NCI-H146 (cell line): Measurements from ENCODE around the gene SLC25A19.

Source experiments
- DNase-seq: peaks from one replicate; lab custom pipeline; 2025; lab: John Stamatoyannopoulos, UW

The SLC25A19 gene

GRCh38 chr17:75289115-75289831 is at the start of gene SLC25A19:
TSS of gene SLC25A19 (minus strand) at chr17:75289433. CDS start at chr17:75286764, 2,669 bp downstream.
- peak; percentile 98 for DNase-seq

GRCh38 chr17:75338335-75338734 is 49.1 kb upstream of the SLC25A19 start:
- DNase-seq: no peak

- DNase-seq: no peak
These were observed 46.1 kb upstream of the SLC25A19 start for GRCh38 chr17:75335315-75335714.

GRCh38 chr17:75334723-75335122 is 45.5 kb upstream of the SLC25A19 start:
- no peak for DNase-seq

GRCh38 chr17:75331671-75332070 is 42.4 kb upstream of the SLC25A19 start:
- DNase-seq: no peak

GRCh38 chr17:75327757-75328156 is 38.5 kb upstream of the SLC25A19 start:
- DNase-seq: no peak

- DNase-seq: no peak
These were observed 37.1 kb upstream of the SLC25A19 start for GRCh38 chr17:75326226-75326848.

GRCh38 chr17:75325827-75326225 is 36.6 kb upstream of the SLC25A19 start:
- DNase-seq: no peak

- DNase-seq: no peak
These were observed 36.1 kb upstream of the SLC25A19 start for GRCh38 chr17:75325348-75325747.

- no peak for DNase-seq
These were observed 32.3 kb upstream of the SLC25A19 start for GRCh38 chr17:75321506-75321905.

GRCh38 chr17:75319904-75320691 is 30.9 kb upstream of the SLC25A19 start:
- no peak for DNase-seq

- DNase-seq: no peak
These were observed 29.5 kb upstream of the SLC25A19 start for GRCh38 chr17:75318615-75319222.

- DNase-seq: no peak
These were observed 29.0 kb upstream of the SLC25A19 start for GRCh38 chr17:75318211-75318610.

- DNase-seq: peak; percentile 55
These were observed 28.4 kb upstream of the SLC25A19 start for GRCh38 chr17:75317671-75318070.

- no peak for DNase-seq
These were observed 27.0 kb upstream of the SLC25A19 start for GRCh38 chr17:75316253-75316652.

- DNase-seq: no peak
These were observed 26.5 kb upstream of the SLC25A19 start for GRCh38 chr17:75315541-75316243.

GRCh38 chr17:75313941-75314551 is 24.8 kb upstream of the SLC25A19 start:
- no peak for DNase-seq

GRCh38 chr17:75308732-75309629 is 19.7 kb upstream of the SLC25A19 start:
- DNase-seq: peak; percentile 67

GRCh38 chr17:75307957-75308731 is 18.9 kb upstream of the SLC25A19 start:
- no peak for DNase-seq
